GM12801 (cell line): ENCODE data around the gene CELF4.

Experiments used
- CTCF ChIP-seq: IDR thresholded peaks from one replicate; pipeline ENCODE4 v1.5.1; 2011; ENCODE audit warnings: control low read depth; ENCODE audit not compliant: insufficient read length; ENCODE audit errors: extremely low read depth

The CELF4 gene

GRCh38 chr18:37429791-37430190 is 135.8 kb downstream of the CELF4 start:
- TF ChIP-seq CTCF: no peak

- no peak for TF ChIP-seq CTCF
These were observed 137.2 kb downstream of the CELF4 start for GRCh38 chr18:37428288-37428974.

GRCh38 chr18:37426586-37426985 is 139.0 kb downstream of the CELF4 start:
- TF ChIP-seq CTCF: no peak

- TF ChIP-seq CTCF: no peak
These were observed 140.4 kb downstream of the CELF4 start for GRCh38 chr18:37425222-37425621.

- TF ChIP-seq CTCF: no peak
These were observed 141.1 kb downstream of the CELF4 start for GRCh38 chr18:37424507-37424906.

- no peak for TF ChIP-seq CTCF
These were observed 143.0 kb downstream of the CELF4 start for GRCh38 chr18:37422596-37422995.

- TF ChIP-seq CTCF: no peak
These were observed 143.5 kb downstream of the CELF4 start for GRCh38 chr18:37422116-37422515.
